PC-3 (cell line): ENCODE results near the gene ARHGEF4.

ENCODE experiments used
- CTCF ChIP-seq: fragments of 300-600 bp; sonication (generic); conservative IDR thresholded peaks from 2 replicates; pipeline ENCODE4 v1.5.1; 2017; ENCODE audit warnings: antibody characterized with exemption, low read depth, mild to moderate bottlenecking, low read length
- EZH2 ChIP-seq: fragments of 300-600 bp; sonication (generic); IDR thresholded peaks from one replicate; pipeline ENCODE4 v1.6.1; 2017; ENCODE audit warnings: antibody characterized with exemption, mild to moderate bottlenecking, low read length; ENCODE audit not compliant: unreplicated experiment

- no peak for TF ChIP-seq CTCF
- TF ChIP-seq EZH2: no peak
These were observed 3.8 kb downstream of the ARHGEF4 start for GRCh38 chr2:130840506-130840905.
